ENCODE results near the gene ZBTB40. TPM values are rescaled to one million over a fixed set of nuclear protein-coding genes. Genes with fewer than 3 reads are reported as not detected.

The ZBTB40 gene
- total RNA-seq, 4 donors from 2014 or later, result 12.0 to 17.3 (median 12.5) TPM

DNA sequence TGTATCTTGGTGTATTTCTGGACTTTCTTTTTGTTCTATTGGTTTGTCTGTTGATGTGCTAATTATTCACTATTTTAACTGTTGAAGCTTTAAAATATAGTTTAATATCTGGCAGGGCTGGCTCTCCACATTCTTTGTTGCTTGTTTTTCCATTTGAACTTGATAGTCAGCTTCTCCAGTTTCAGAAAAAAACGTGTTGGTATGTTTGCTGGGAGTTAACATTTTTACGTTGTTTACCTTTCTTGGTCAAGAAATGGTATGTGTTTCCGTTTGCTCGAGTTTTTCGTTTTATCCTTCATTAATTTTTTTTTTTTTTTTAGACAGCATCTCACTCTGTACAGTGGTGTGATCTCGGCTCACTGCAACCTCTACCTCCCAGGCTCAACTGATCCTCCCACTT is 16.9 kb upstream of the ZBTB40 start:
- no peak for DNase-seq
- intact Hi-C loops (cut with DNase I; ENCODE audit: low total_unique reads), result no loop called here
- Histone ChIP-seq H3K9me3 (no peaks in the 10 kb centered on the region), H3K36me3 (no peaks in the 10 kb centered on the region), H3K4me3 (no peak overlapping the region), H3K27me3 (no peaks in the 10 kb centered on the region), H3K27ac (no peak overlapping the region), H3K4me1 (no peaks in the 10 kb centered on the region)
- in situ Hi-C loops (cut with MboI; ENCODE audit: low sequenced_read_pairs in 4 of 4), result no loop called here
- TF ChIP-seq, protein P1, sequence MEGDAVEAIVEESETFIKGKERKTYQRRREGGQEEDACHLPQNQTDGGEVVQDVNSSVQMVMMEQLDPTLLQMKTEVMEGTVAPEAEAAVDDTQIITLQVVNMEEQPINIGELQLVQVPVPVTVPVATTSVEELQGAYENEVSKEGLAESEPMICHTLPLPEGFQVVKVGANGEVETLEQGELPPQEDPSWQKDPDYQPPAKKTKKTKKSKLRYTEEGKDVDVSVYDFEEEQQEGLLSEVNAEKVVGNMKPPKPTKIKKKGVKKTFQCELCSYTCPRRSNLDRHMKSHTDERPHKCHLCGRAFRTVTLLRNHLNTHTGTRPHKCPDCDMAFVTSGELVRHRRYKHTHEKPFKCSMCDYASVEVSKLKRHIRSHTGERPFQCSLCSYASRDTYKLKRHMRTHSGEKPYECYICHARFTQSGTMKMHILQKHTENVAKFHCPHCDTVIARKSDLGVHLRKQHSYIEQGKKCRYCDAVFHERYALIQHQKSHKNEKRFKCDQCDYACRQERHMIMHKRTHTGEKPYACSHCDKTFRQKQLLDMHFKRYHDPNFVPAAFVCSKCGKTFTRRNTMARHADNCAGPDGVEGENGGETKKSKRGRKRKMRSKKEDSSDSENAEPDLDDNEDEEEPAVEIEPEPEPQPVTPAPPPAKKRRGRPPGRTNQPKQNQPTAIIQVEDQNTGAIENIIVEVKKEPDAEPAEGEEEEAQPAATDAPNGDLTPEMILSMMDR (IDR thresholded peaks at IDR 0.05 in 4 of 5, conservative IDR thresholded peaks at IDR 0.05 in 1 of 5), result no peak
- no peak for TF ChIP-seq POLR2A (IDR thresholded peaks at IDR 0.05)
- ATAC-seq, result no peak

GRCh38 chr1:22436948-22437347 is 14.7 kb upstream of the ZBTB40 start:
- H3K27me3 ChIP-seq, result no peaks in the 10 kb centered on the region
- in situ Hi-C loops (cut with MboI; ENCODE audit: low sequenced_read_pairs in 4 of 4) (no loop called here), intact Hi-C loops (cut with DNase I; ENCODE audit: low total_unique reads) (no loop called here)
- H3K4me3 ChIP-seq, result no peak overlapping the region
- peaks cover 0 to 3% (median 0%) of the 10 kb centered on the region in 3 donors for H3K9me3 ChIP-seq
- TF ChIP-seq POLR2A (IDR thresholded peaks at IDR 0.05), result no peak
- TF ChIP-seq, protein P1 (IDR thresholded peaks at IDR 0.05 in 4 of 5, conservative IDR thresholded peaks at IDR 0.05 in 1 of 5), result no peak
- DNase-seq, result no peak
- H3K4me1 ChIP-seq, result no peaks in the 10 kb centered on the region
- H3K36me3 ChIP-seq, result no peaks in the 10 kb centered on the region
- no peak for ATAC-seq
- H3K27ac ChIP-seq, result no peak overlapping the region

- in situ Hi-C loops (cut with MboI; ENCODE audit: low sequenced_read_pairs in 4 of 4), result no loop called here
- H3K27me3 ChIP-seq, result no peaks in the 10 kb centered on the region
- DNase-seq, result no peak
Measured at GRCh38 chr1:22437573-22437972, 14.1 kb upstream of the ZBTB40 start.

DNA sequence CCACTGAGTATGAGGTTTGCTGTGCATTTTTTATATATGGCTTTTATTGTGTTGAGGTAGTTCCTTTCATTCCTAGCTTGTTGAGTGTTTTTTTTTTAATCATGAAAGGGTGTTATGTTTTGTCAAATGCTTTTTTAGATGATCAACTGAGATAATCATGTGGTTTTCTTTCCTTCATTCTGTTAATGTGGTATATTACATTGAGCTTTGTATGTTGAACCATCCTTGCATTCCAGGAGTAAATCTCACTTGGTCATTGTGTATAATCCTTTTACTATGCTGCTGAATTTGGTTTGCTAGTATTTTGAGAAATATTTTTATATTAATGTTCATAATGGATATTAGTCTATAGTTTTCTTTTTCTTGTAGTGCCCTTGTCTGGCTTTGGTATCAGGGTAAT is 11.1 kb upstream of the ZBTB40 start:
- Histone ChIP-seq H3K9me3 (peaks cover 0 to 3% (median 0%) of the 10 kb centered on the region in 3 donors), H3K27me3 (no peaks in the 10 kb centered on the region), H3K4me1 (no peaks in the 10 kb centered on the region), H3K27ac (no peak overlapping the region), H3K36me3 (no peaks in the 10 kb centered on the region), H3K4me3 (no peak overlapping the region)
- DNase-seq (no peak), ATAC-seq (no peak)
- in situ Hi-C loops (cut with MboI; ENCODE audit: low sequenced_read_pairs in 4 of 4), result no loop called here
- TF ChIP-seq POLR2A (IDR thresholded peaks at IDR 0.05), result no peak
- TF ChIP-seq, protein P1 (IDR thresholded peaks at IDR 0.05 in 4 of 5, conservative IDR thresholded peaks at IDR 0.05 in 1 of 5), result no peak
- intact Hi-C loops (cut with DNase I; ENCODE audit: low total_unique reads), result no loop called here

More at GRCh38 chr1:22437573-22437972, 14.1 kb upstream of the ZBTB40 start:
- H3K27ac ChIP-seq, result no peak overlapping the region
- H3K36me3 ChIP-seq, result no peaks in the 10 kb centered on the region
- intact Hi-C loops (cut with DNase I; ENCODE audit: low total_unique reads), result no loop called here
- peaks cover 0 to 3% (median 0%) of the 10 kb centered on the region in 3 donors for H3K9me3 ChIP-seq
- no peaks in the 10 kb centered on the region for H3K4me1 ChIP-seq
- no peak overlapping the region for H3K4me3 ChIP-seq
- no peak for ATAC-seq
- no peak for TF ChIP-seq POLR2A (IDR thresholded peaks at IDR 0.05)
- TF ChIP-seq, protein P1 (IDR thresholded peaks at IDR 0.05 in 4 of 5, conservative IDR thresholded peaks at IDR 0.05 in 1 of 5), result no peak

Data from gastrocnemius medialis (tissue), 4 donors.